K562 (cell line): ENCODE data around the gene UBL5. TPM values are rescaled to one million over a fixed set of nuclear protein-coding genes. Genes with fewer than 3 reads are reported as not detected.

Experiments
- SMAD4 ChIP-seq: fragments of 250-450 bp; sonication (Bioruptor Pico); conservative IDR thresholded peaks from 2 replicates; pipeline ENCODE4 v1.8.0; 2021; ENCODE audit warnings: inconsistent platforms, mild to moderate bottlenecking, moderate library complexity
- ZNF347 ChIP-seq: fragments of 450-650 bp; formaldehyde crosslinking; IDR thresholded peaks from 2 replicates; pipeline ENCODE4 v1.4.0; 2020; ENCODE audit warnings: low read depth, mild to moderate bottlenecking, moderate library complexity
- ZNF79 ChIP-seq: fragments of 250-450 bp; sonication (Bioruptor Pico); IDR thresholded peaks from 2 replicates; pipeline ENCODE4 v1.4.0; 2020; ENCODE audit warnings: low read depth, mild to moderate bottlenecking, moderate library complexity
- polyA plus RNA-seq, 8 experiments: library from polyadenylated mRNA; depleted of rRNA in 4 of 8; stranded (reverse) in 5 of 8; unstranded in 3 of 8; fragments of >200 nt; fragmentation: Nextera tagmentation in 2 of 8; fragmentation: Illumina TruSeq in 1 of 8; extraction: Ambion mirVana in 2 of 8; extraction: Trizol in 1 of 8; gene quantifications; 2 replicates each; pipeline versions ENCODE4 v1.2.1 to v1.2.3, GENCODE V29; 2011 to 2014; ENCODE audit warnings: inconsistent platforms in 1 of 8, missing spikeins in 1 of 8
- total RNA-seq, 7 experiments: library from RNA; depleted of rRNA in 6 of 7; stranded (reverse); fragments of >200 nt in 6 of 7; fragmentation: Illumina TruSeq in 2 of 7; extraction: Trizol in 2 of 7; gene quantifications; 2 replicates each; pipeline versions ENCODE4 v1.2.1 to v1.2.3, GENCODE V29; 2011 to 2021; ENCODE audit warnings: low replicate concordance in 1 of 7
- TF ChIP-seq, protein P1 (sequence below), 2 experiments: fragments of 450-650 bp in 1 of 2; sonication (generic) in 1 of 2; formaldehyde crosslinking in 1 of 2; IDR thresholded peaks; 2 replicates each; pipeline versions ENCODE4 v1.7.1 to v1.9.0; 2016 to 2022; ENCODE audit warnings: inconsistent platforms in 1 of 2, mild to moderate bottlenecking in 1 of 2, missing genetic modification reagents in 1 of 2
- TF ChIP-seq, protein P2 (sequence below): IDR thresholded peaks from 3 replicates; pipeline ENCODE4 v1.6.1; 2011; ENCODE audit warnings: borderline replicate concordance, mild to moderate bottlenecking, moderate library complexity; ENCODE audit not compliant: insufficient read length; ENCODE audit errors: extremely low read depth

The UBL5 gene
- total and polyA plus RNA-seq, 9 of the 15 experiments (the other 6 are each of a cell fraction or from before 2014, with no cell fraction given), result 410 to 1,266 (median 613) TPM

DNA sequence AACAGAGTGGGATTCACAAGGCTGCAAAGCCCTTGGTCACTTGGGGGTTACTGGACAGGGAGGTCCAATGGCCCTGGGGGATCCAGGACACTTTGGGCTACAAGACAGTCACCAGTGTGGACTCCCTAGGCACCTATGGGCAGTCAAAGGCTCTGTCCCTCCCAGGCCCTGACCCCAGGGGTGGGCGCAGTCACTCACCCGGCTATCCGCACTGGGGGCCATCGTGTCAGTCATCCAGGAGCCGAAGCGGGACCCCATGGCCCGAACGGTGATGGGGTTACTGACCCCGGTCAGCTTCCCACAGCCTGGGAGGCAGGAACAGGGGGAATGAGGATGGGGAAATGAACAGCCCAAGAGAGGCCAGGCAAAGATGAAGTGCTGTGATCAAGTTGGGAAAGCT, 28.9 kb downstream of the UBL5 start (continued):
- TF ChIP-seq, protein P1, sequence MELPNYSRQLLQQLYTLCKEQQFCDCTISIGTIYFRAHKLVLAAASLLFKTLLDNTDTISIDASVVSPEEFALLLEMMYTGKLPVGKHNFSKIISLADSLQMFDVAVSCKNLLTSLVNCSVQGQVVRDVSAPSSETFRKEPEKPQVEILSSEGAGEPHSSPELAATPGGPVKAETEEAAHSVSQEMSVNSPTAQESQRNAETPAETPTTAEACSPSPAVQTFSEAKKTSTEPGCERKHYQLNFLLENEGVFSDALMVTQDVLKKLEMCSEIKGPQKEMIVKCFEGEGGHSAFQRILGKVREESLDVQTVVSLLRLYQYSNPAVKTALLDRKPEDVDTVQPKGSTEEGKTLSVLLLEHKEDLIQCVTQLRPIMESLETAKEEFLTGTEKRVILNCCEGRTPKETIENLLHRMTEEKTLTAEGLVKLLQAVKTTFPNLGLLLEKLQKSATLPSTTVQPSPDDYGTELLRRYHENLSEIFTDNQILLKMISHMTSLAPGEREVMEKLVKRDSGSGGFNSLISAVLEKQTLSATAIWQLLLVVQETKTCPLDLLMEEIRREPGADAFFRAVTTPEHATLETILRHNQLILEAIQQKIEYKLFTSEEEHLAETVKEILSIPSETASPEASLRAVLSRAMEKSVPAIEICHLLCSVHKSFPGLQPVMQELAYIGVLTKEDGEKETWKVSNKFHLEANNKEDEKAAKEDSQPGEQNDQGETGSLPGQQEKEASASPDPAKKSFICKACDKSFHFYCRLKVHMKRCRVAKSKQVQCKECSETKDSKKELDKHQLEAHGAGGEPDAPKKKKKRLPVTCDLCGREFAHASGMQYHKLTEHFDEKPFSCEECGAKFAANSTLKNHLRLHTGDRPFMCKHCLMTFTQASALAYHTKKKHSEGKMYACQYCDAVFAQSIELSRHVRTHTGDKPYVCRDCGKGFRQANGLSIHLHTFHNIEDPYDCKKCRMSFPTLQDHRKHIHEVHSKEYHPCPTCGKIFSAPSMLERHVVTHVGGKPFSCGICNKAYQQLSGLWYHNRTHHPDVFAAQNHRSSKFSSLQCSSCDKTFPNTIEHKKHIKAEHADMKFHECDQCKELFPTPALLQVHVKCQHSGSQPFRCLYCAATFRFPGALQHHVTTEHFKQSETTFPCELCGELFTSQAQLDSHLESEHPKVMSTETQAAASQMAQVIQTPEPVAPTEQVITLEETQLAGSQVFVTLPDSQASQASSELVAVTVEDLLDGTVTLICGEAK (IDR thresholded peaks at IDR 0.05), result no peak
- TF ChIP-seq, protein P1 (CRISPR knock-in tag; IDR thresholded peaks at IDR 0.05), result no peak
- TF ChIP-seq, protein P2, sequence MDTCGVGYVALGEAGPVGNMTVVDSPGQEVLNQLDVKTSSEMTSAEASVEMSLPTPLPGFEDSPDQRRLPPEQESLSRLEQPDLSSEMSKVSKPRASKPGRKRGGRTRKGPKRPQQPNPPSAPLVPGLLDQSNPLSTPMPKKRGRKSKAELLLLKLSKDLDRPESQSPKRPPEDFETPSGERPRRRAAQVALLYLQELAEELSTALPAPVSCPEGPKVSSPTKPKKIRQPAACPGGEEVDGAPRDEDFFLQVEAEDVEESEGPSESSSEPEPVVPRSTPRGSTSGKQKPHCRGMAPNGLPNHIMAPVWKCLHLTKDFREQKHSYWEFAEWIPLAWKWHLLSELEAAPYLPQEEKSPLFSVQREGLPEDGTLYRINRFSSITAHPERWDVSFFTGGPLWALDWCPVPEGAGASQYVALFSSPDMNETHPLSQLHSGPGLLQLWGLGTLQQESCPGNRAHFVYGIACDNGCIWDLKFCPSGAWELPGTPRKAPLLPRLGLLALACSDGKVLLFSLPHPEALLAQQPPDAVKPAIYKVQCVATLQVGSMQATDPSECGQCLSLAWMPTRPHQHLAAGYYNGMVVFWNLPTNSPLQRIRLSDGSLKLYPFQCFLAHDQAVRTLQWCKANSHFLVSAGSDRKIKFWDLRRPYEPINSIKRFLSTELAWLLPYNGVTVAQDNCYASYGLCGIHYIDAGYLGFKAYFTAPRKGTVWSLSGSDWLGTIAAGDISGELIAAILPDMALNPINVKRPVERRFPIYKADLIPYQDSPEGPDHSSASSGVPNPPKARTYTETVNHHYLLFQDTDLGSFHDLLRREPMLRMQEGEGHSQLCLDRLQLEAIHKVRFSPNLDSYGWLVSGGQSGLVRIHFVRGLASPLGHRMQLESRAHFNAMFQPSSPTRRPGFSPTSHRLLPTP, result no peak
- TF ChIP-seq ZNF79 (CRISPR knock-in tag) (no peak), ZNF347 (CRISPR knock-in tag) (no peak), SMAD4 (CRISPR knock-in tag) (no peak)
